ENCODE results near the gene SMG6.

SMG6 gene

GRCh38 chr17:2067048-2067561, 236.5 kb downstream of the SMG6 start:
- FAIRE-seq, result no peak
- no peak for DNase-seq (ENCODE audit: insufficient read length, low spot score)

GRCh38 chr17:2065949-2066400, 237.6 kb downstream of the SMG6 start:
- DNase-seq (ENCODE audit: insufficient read length, low spot score), result no peak
- peak; percentile 93 for FAIRE-seq

- no peak for DNase-seq (ENCODE audit: insufficient read length, low spot score)
- peak; percentile 83 for FAIRE-seq
Measured at GRCh38 chr17:2064980-2065785, 238.4 kb downstream of the SMG6 start.

GRCh38 chr17:2064520-2064971, 239.0 kb downstream of the SMG6 start:
- no peak for DNase-seq (ENCODE audit: insufficient read length, low spot score)
- no peak for FAIRE-seq

- DNase-seq (ENCODE audit: insufficient read length, low spot score) (no peak), FAIRE-seq (no peak)
Measured at GRCh38 chr17:2064147-2064489, 239.5 kb downstream of the SMG6 start.

GRCh38 chr17:2063261-2064146, 240.1 kb downstream of the SMG6 start:
- FAIRE-seq (no peak), DNase-seq (ENCODE audit: insufficient read length, low spot score) (no peak)

GRCh38 chr17:2062571-2063183, 240.9 kb downstream of the SMG6 start:
- FAIRE-seq, result peak; percentile 42
- no peak for DNase-seq (ENCODE audit: insufficient read length, low spot score)

- DNase-seq (ENCODE audit: insufficient read length, low spot score) (no peak), FAIRE-seq (no peak)
Measured at GRCh38 chr17:2061441-2061958, 242.1 kb downstream of the SMG6 start.

- FAIRE-seq (no peak), DNase-seq (ENCODE audit: insufficient read length, low spot score) (no peak)
Measured at GRCh38 chr17:2060681-2061440, 242.7 kb downstream of the SMG6 start.

GRCh38 chr17:2060385-2060658, 243.3 kb downstream of the SMG6 start:
- no peak for FAIRE-seq
- DNase-seq (ENCODE audit: insufficient read length, low spot score), result no peak

GRCh38 chr17:2059547-2060384, 243.8 kb downstream of the SMG6 start:
- no peak for FAIRE-seq
- DNase-seq (ENCODE audit: insufficient read length, low spot score), result no peak

- no peak for DNase-seq (ENCODE audit: insufficient read length, low spot score)
- FAIRE-seq, result no peak
Measured at GRCh38 chr17:2058586-2059546, 244.7 kb downstream of the SMG6 start.

- DNase-seq (ENCODE audit: insufficient read length, low spot score), result no peak
- peak; percentile 67 for FAIRE-seq
Measured at GRCh38 chr17:2057760-2058585, 245.6 kb downstream of the SMG6 start.

- DNase-seq (ENCODE audit: insufficient read length, low spot score) (no peak), FAIRE-seq (no peak)
Measured at GRCh38 chr17:2057175-2057759, 246.3 kb downstream of the SMG6 start.

- no peak for FAIRE-seq
- no peak for DNase-seq (ENCODE audit: insufficient read length, low spot score)
Measured at GRCh38 chr17:2056206-2057174, 247.1 kb downstream of the SMG6 start.
